Mesothelial cell of epicardium (in vitro differentiated cells): ENCODE results near the gene LYZL2. TPM values are rescaled to one million over a fixed set of nuclear protein-coding genes. Genes with fewer than 3 reads are reported as not detected.
"Not testable (repeated sequence)": the region's sequence is repeated elsewhere in the genome, so short reads cannot be mapped to it uniquely, and the experiment has no call there.

Source experiments
- DNase-seq, 2 experiments: peaks; one replicate each; pipeline ENCODE4 v3.0.0; 2021; ENCODE audit warnings: low spot score in 2 of 2; ENCODE audit not compliant: unreplicated experiment in 2 of 2
- H3K27ac Mint-ChIP-seq: 2 replicates; pipeline ENCODE4 v1.8.0; 2021; ENCODE audit warnings: mixed read lengths
- H3K27me3 Mint-ChIP-seq: 2 replicates; pipeline ENCODE4 v1.8.0; 2021; ENCODE audit warnings: low read depth, mixed read lengths
- H3K36me3 Mint-ChIP-seq: 2 replicates; pipeline ENCODE4 v1.8.0; 2021; ENCODE audit warnings: mixed read lengths
- H3K4me1 Mint-ChIP-seq: 2 replicates; pipeline ENCODE4 v1.8.0; 2021; ENCODE audit warnings: mixed read lengths
- H3K4me3 Mint-ChIP-seq: 2 replicates; pipeline ENCODE4 v1.8.0; 2021; ENCODE audit warnings: mild to moderate bottlenecking, moderate library complexity, mixed read lengths
- H3K9me3 Mint-ChIP-seq: 2 replicates; pipeline ENCODE4 v1.8.0; 2021; ENCODE audit warnings: mixed read lengths
- total RNA-seq: library from RNA; stranded (reverse); gene quantifications from 3 replicates; pipeline ENCODE4 v1.2.1, GENCODE V29; 2021
- TF ChIP-seq, protein P1 (sequence below): fragments of 200-600 bp; sonication (generic); IDR thresholded peaks from one replicate; pipeline ENCODE4 v1.5.0; 2021; ENCODE audit warnings: antibody characterized with exemption; ENCODE audit not compliant: unreplicated experiment

The LYZL2 gene
- total RNA-seq, 1 donor from 2014 or later = not detected

DNA sequence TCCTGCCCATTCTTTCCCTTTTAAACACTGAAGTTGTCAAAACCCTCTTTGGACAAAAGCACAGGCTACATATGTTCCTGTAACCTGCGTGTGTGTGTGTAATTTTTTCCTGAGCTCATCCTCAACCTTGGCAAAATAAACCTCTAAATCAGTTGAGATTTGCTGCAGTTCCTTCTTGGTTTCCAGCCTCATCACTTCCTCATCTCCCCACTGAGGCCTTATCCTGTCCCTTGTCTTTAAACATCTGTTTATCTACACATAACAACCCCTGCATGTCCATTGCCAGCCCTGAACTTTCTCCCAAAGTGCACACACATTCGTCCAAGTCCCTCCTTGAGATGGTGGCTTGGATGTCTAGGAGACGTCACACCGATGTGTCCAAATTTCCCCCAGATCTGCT lies 35.5 kb downstream of the LYZL2 start:
- H3K36me3 Mint-ChIP-seq = no peaks in the 10 kb centered on the region
- TF ChIP-seq, protein P1, sequence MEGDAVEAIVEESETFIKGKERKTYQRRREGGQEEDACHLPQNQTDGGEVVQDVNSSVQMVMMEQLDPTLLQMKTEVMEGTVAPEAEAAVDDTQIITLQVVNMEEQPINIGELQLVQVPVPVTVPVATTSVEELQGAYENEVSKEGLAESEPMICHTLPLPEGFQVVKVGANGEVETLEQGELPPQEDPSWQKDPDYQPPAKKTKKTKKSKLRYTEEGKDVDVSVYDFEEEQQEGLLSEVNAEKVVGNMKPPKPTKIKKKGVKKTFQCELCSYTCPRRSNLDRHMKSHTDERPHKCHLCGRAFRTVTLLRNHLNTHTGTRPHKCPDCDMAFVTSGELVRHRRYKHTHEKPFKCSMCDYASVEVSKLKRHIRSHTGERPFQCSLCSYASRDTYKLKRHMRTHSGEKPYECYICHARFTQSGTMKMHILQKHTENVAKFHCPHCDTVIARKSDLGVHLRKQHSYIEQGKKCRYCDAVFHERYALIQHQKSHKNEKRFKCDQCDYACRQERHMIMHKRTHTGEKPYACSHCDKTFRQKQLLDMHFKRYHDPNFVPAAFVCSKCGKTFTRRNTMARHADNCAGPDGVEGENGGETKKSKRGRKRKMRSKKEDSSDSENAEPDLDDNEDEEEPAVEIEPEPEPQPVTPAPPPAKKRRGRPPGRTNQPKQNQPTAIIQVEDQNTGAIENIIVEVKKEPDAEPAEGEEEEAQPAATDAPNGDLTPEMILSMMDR = no peak
- H3K9me3 Mint-ChIP-seq = no peaks in the 10 kb centered on the region
- no peak overlapping the region for H3K4me3 Mint-ChIP-seq
- H3K4me1 Mint-ChIP-seq = peaks cover 16% of the 10 kb centered on the region
- peaks cover 4% of the 10 kb centered on the region for H3K27me3 Mint-ChIP-seq
- no peak overlapping the region for H3K27ac Mint-ChIP-seq
- DNase-seq = no peak

GRCh38 chr10:30592770-30593169 lies 36.8 kb downstream of the LYZL2 start:
- H3K27ac Mint-ChIP-seq, H3K4me3 Mint-ChIP-seq, H3K36me3 Mint-ChIP-seq, H3K27me3 Mint-ChIP-seq, H3K9me3 Mint-ChIP-seq, DNase-seq: not testable (repeated sequence)
- H3K4me1 Mint-ChIP-seq = peaks cover 14% of the 10 kb centered on the region

DNA sequence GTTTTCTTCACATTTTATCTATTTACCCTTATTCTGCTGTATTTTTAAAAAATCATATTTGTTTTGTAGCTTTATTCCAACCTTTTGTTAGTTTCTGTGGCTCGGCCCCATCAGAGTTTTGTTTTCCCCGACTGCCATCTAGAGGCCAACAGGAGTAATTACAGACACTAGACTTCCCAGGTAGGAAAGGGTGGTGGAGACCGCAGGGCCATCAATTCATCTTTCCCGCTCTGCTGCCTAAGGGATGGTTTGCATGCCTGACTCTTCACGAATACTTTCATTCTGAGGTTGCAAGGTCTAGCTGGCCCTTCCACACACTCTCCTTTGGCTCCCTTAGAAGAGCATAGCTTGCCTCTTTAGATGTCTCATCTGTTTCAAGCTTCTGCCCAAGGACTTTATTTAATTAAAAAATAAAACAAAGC lies 38.3 kb downstream of the LYZL2 start:
- Mint-ChIP-seq H3K27me3 (peaks cover 4% of the 10 kb centered on the region), H3K4me3 (no peak overlapping the region), H3K36me3 (no peaks in the 10 kb centered on the region), H3K4me1 (peaks cover 4% of the 10 kb centered on the region), H3K9me3 (no peaks in the 10 kb centered on the region), H3K27ac (no peak overlapping the region)
- TF ChIP-seq, protein P1 = peak; percentile 79
- DNase-seq = peak in 1 of 2 experiments; percentile 32

- DNase-seq = no peak
- Mint-ChIP-seq H3K9me3 (no peaks in the 10 kb centered on the region), H3K27ac (no peak overlapping the region), H3K4me3 (no peak overlapping the region), H3K36me3 (no peaks in the 10 kb centered on the region), H3K4me1 (peaks cover 4% of the 10 kb centered on the region), H3K27me3 (peaks cover 4% of the 10 kb centered on the region)
- TF ChIP-seq, protein P1 = no peak
Measured at GRCh38 chr10:30589441-30589840, 40.1 kb downstream of the LYZL2 start.

DNA sequence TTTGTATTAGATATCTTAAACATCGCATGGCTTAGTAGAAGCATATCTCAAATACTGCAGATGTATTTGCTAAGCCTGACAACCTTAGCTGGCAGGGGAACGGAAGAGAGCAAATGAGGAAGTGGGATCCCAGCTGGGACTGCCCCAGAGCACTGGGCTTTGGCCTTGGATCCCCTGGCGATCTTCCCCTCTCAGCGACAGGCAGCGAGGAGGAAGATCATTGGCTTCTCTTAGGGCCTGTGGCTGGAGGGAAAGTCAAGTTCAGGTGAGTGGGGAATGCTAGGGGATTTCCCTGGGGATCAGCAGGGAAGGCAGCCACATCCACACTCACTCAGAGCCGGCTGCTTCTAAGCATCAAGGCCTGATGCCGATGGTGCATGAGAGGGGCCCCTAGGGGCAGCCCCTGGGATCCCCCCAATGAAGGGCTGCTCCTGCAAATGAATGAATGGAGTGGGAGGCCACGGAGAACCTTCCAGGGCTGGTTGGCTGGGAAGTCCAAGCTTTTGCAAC lies 42.0 kb downstream of the LYZL2 start:
- no peaks in the 10 kb centered on the region for H3K36me3 Mint-ChIP-seq
- DNase-seq = no peak
- peaks cover 7% of the 10 kb centered on the region for H3K4me1 Mint-ChIP-seq
- no peaks in the 10 kb centered on the region for H3K27me3 Mint-ChIP-seq
- no peaks in the 10 kb centered on the region for H3K9me3 Mint-ChIP-seq
- no peak overlapping the region for H3K4me3 Mint-ChIP-seq
- TF ChIP-seq, protein P1 = no peak
- no peak overlapping the region for H3K27ac Mint-ChIP-seq

DNA sequence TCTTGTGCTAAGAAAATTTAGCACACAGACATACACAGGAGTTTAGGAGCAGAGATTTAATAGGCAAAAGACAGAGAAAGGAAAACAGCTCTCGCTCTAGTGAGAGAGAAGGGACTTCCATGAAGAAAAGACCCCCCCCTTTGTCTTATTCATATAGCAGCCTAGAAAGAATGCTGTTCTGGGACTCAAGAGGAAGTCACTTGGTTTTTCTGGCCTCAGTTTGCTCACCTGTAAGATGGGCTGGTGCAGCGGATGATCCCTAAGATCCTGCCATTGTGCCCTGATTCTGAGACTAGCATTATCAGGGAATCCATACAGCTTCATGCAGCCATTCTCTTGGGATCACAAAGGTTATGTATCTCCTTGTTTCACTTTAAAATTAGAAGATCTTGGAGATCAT lies 42.7 kb downstream of the LYZL2 start:
- no peaks in the 10 kb centered on the region for H3K9me3 Mint-ChIP-seq
- H3K4me3 Mint-ChIP-seq = no peak overlapping the region

More for the DNA sequence above, 42.7 kb downstream of the LYZL2 start:
- DNase-seq = no peak
- H3K36me3 Mint-ChIP-seq = no peaks in the 10 kb centered on the region
- TF ChIP-seq, protein P1 = no peak
- H3K4me1 Mint-ChIP-seq = peaks cover 7% of the 10 kb centered on the region
- H3K27ac Mint-ChIP-seq = no peak overlapping the region
- no peaks in the 10 kb centered on the region for H3K27me3 Mint-ChIP-seq
